Astrocyte of the spinal cord (primary cell): Measurements from ENCODE around the gene CFAP58.

Experiments used
- DNase-seq: peaks from one replicate; pipeline ENCODE4 v3.0.0; 2011; ENCODE audit warnings: low read depth, low spot score
- H3K4me3 ChIP-seq: 2 replicates; pipeline ENCODE4 v1.5.1; 2011; ENCODE audit warnings: low read depth, mild to moderate bottlenecking, low read length, moderate library complexity
- in situ Hi-C: cut with HindIII; loops from 2 replicates; pipeline ENCODE4 v1.10.0; 2017; ENCODE audit warnings: low sequenced_read_pairs
- TF ChIP-seq, protein P1 (sequence below): IDR thresholded peaks from 2 replicates; pipeline ENCODE4 v1.5.1; 2012; ENCODE audit warnings: low read depth, mild to moderate bottlenecking, low read length, inconsistent platforms

The CFAP58 gene

DNA sequence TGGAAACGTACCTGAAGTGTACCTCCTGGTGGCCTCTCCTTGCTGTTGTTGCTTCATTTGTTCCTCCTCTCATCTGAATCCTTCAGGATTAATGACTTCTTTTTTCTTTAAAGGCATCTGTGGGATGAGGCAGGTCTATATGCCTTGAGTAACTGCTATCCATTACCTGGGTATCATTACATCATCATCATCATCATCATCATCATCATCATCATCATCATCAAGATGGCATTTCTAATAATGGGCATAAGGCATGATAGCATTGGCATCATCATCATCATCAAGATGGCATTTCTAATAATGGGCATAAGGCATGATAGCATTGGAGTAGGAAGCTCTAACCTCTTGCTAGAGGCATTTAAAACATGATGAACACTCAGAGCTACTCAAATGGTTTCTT lies 59.9 kb downstream of the CFAP58 start:
- no peak for DNase-seq
- in situ Hi-C loops: no loop called here
- H3K4me3 ChIP-seq: no peak overlapping the region
- TF ChIP-seq, protein P1, sequence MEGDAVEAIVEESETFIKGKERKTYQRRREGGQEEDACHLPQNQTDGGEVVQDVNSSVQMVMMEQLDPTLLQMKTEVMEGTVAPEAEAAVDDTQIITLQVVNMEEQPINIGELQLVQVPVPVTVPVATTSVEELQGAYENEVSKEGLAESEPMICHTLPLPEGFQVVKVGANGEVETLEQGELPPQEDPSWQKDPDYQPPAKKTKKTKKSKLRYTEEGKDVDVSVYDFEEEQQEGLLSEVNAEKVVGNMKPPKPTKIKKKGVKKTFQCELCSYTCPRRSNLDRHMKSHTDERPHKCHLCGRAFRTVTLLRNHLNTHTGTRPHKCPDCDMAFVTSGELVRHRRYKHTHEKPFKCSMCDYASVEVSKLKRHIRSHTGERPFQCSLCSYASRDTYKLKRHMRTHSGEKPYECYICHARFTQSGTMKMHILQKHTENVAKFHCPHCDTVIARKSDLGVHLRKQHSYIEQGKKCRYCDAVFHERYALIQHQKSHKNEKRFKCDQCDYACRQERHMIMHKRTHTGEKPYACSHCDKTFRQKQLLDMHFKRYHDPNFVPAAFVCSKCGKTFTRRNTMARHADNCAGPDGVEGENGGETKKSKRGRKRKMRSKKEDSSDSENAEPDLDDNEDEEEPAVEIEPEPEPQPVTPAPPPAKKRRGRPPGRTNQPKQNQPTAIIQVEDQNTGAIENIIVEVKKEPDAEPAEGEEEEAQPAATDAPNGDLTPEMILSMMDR: no peak

DNA sequence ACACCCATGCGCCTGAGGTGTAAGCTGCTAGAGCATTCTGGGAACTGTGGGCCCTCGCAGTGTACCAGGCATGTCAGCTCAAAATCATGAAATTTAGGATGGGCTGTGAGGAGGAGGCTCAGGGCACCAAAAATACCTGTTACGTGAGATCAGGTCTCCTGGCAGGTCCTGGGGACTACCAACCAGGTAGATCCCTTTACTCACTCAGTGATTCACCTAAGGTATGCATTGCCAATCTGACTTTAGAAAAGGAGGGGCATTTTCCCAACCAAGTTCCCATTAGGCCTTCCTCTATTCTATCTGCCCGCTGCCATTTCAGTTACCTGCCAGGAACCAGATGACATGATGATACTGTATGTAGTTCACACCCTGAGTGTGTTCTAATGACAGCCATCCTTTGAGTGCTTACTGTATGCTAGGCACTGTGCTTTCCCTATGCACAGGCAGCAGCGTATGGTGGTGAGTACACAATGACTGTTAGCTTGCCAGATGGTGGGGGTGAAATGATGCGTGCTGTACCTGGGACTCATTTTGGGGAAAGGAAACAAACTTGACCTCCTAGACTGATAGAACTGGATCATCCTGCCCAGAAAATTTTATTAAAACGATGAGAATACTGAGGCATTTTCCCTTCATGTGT lies 62.0 kb downstream of the CFAP58 start:
- no peak for DNase-seq
- TF ChIP-seq, protein P1: no peak

DNA sequence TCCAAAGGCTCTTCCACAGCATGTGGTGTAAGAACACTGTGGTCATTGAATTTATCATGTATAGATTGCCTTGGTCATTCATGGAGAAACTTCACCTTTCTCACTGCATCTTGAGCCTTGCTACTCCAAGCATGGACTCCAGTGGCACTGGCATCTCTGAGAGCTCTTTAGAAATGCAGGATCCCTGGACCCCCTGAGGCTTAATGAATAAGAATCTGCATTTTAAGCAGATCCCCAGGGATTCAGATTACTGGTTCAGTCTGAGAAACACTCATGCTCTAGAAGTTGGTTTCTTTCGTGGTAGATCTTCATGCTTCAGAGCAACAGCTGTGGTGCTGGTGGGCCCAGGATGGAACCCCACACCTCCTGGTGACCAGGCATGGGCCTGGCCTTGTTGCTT lies 63.2 kb downstream of the CFAP58 start:
- DNase-seq: no peak
- H3K4me3 ChIP-seq: no peak overlapping the region
- in situ Hi-C loops: no loop called here
- TF ChIP-seq, protein P1: no peak

More for the DNA sequence above, 62.0 kb downstream of the CFAP58 start:
- in situ Hi-C loops: no loop called here
- H3K4me3 ChIP-seq: no peak overlapping the region

DNA sequence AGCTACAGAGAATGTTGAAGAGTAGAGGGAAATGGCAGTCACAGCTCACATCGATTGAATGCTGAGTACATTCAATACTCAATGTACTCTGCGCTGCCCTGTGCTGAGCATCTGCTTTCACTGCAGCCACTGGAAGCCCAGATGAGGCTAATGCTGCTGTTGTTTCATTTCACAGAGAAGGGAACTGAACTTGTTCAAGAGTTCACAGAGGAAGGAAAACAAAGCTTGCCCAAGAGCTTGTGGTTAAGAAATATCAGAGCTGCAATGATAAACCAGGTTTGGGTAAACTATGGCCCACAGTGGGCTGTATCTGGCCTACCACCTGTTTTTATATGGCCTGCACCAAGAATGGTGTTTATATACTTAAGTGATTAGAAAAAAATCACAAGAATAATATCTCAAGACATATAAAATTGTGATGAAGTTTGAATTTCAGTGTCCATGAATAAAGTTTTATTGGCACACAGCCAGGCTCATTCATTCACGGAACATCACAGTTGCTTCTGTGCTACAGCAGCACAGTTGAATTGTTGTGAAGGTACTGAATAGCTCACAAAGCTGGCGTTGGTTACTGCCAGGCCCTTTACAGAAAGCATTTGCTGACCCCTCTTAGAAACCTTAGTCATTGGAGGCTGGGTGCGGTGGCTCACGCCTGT lies 64.1 kb downstream of the CFAP58 start:
- DNase-seq: no peak
- H3K4me3 ChIP-seq: no peak overlapping the region
- TF ChIP-seq, protein P1: no peak
- in situ Hi-C loops: no loop called here

DNA sequence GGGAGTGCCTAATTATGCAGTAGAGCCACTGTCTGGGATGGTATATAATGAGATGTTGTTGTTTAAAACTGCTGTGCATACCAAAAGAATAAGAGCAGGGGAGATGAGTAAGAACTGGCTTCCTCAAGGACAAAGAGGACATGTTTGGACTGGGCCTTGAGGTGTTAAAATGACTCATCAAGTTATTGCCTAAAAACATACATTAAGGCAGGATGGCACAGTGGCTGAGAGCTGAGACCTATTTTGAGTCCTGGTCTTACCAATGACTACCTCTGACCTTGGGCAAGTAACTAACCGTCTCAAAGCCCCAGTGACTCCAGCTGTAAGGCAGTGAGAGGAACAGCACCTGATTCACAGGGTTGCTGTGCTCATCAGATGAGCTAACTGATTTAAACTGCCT lies 71.1 kb downstream of the CFAP58 start:
- no peak for DNase-seq
- TF ChIP-seq, protein P1: no peak

DNA sequence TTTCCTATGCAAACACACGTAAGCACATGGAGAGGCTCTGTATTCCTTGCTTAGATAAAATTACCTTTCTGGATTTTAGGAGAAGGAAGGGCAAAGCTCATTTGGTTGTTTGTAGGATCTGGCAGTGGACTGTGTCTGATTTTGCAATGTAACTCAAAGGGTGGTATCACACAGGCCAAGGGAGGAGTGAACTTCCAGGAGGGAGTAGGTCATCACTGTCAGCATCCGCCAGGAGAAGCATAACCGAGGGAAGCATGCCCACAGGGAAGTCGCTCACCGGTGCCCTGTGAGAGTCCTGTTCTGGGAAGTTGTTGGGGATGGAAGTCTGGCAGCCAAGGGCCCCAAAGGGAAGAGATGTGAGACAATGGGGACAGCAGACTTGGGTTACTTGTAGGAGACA lies 74.4 kb downstream of the CFAP58 start:
- no peak for DNase-seq
- no peak overlapping the region for H3K4me3 ChIP-seq
- in situ Hi-C loops: no loop called here
- TF ChIP-seq, protein P1: no peak

More for the DNA sequence above, 71.1 kb downstream of the CFAP58 start:
- H3K4me3 ChIP-seq: no peak overlapping the region
- in situ Hi-C loops: no loop called here
